ENCODE data around the gene PYHIN1. TPM values are rescaled to one million over a fixed set of nuclear protein-coding genes. Genes with fewer than 3 reads are reported as not detected.

Gene PYHIN1
- total RNA-seq, 4 donors from 2014 or later: 0.84 to 2.0 (median 1.2) TPM; not detected in 1

DNA sequence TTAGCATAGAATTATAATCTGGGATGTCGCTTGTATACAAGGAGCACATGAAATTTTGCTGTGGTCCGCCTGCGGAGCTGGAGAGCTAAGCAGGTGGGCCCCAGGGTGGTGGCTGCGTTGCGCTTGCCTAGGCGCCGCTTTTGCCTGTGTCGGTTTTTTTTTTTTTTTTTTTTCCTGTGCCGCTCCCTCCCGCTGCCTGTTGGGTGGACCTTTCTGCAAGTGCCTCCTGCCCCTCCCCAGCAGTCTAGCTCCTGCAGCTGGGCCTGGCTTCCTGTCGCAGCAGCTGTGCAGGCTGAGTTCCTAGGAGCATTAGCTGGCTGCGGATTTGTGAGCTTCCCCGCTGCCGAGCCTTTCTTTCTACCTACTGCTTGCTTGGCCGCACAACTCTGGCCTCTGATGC is 20.6 kb downstream of the PYHIN1 start:
- Histone ChIP-seq H3K27ac (no peak overlapping the region), H3K4me1 (no peaks in the 10 kb centered on the region), H3K4me3 (no peak overlapping the region), H3K9me3 (no peaks in the 10 kb centered on the region), H3K27me3 (no peaks in the 10 kb centered on the region), H3K36me3 (no peaks in the 10 kb centered on the region)
- no peak for ATAC-seq
- TF ChIP-seq, protein P1, sequence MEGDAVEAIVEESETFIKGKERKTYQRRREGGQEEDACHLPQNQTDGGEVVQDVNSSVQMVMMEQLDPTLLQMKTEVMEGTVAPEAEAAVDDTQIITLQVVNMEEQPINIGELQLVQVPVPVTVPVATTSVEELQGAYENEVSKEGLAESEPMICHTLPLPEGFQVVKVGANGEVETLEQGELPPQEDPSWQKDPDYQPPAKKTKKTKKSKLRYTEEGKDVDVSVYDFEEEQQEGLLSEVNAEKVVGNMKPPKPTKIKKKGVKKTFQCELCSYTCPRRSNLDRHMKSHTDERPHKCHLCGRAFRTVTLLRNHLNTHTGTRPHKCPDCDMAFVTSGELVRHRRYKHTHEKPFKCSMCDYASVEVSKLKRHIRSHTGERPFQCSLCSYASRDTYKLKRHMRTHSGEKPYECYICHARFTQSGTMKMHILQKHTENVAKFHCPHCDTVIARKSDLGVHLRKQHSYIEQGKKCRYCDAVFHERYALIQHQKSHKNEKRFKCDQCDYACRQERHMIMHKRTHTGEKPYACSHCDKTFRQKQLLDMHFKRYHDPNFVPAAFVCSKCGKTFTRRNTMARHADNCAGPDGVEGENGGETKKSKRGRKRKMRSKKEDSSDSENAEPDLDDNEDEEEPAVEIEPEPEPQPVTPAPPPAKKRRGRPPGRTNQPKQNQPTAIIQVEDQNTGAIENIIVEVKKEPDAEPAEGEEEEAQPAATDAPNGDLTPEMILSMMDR (IDR thresholded peaks at IDR 0.05): no peak
- TF ChIP-seq POLR2AphosphoS5 (IDR thresholded peaks at IDR 0.05): no peak
- TF ChIP-seq EP300 (IDR thresholded peaks at IDR 0.05): no peak
- 86 to 97% methylated on average over 12 to 13 of the region's 15 CpGs for WGBS, 2 donors (ENCODE audit: low coverage in 1 of 2)

DNA sequence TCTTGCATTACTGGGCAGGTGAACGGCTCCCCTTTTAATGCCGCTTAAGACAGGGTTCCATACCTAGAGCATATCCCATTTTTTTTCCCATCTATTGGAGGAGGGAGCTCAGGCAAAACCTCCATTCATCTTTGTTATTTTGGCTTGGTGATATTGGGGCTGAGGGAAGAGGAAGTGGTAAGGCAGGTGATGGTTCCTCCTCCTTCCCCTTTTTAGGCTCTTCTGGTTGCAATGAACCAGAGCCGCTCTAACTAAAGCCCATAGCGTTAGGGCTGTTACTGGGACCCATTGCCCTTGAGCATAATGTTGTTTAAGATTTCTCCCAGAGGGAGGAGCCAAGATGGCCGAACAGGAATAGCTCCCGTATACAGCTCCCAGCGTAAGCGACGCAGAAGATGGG is 21.1 kb downstream of the PYHIN1 start:
- Histone ChIP-seq H3K27me3 (no peaks in the 10 kb centered on the region), H3K9me3 (no peaks in the 10 kb centered on the region), H3K4me1 (no peaks in the 10 kb centered on the region), H3K36me3 (no peaks in the 10 kb centered on the region), H3K27ac (no peak overlapping the region), H3K4me3 (no peak overlapping the region)
- WGBS, 2 donors (ENCODE audit: low coverage in 1 of 2): 90 to 93% methylated on average over 2 to 5 of the region's 9 CpGs
- TF ChIP-seq POLR2A (IDR thresholded peaks at IDR 0.05) (no peak), EP300 (IDR thresholded peaks at IDR 0.05) (no peak), POLR2AphosphoS5 (IDR thresholded peaks at IDR 0.05) (no peak)
- TF ChIP-seq, protein P1 (IDR thresholded peaks at IDR 0.05): no peak
- no peak for ATAC-seq

DNA sequence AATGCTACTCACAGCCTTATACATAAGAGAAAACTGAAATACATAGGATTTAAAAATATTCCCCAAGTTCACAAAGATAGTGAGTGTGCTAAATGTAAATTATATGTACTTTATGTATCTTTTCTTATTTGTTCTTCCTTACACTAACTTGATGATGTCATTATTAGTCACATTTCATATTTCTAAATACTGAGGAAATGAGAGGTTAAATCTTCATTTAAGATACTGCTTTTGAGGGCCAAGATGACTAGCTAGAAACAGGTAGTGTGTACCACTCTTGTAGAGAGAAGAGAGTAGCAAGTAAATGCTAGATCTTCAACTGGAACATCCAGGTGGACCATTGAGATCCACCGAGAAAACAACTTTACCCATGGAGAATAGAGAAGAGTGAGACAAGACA is 29.8 kb downstream of the PYHIN1 start:
- no peak overlapping the region for H3K27ac ChIP-seq
- no peak overlapping the region for H3K4me3 ChIP-seq
- TF ChIP-seq POLR2A (IDR thresholded peaks at IDR 0.05) (no peak), POLR2AphosphoS5 (IDR thresholded peaks at IDR 0.05) (no peak), EP300 (IDR thresholded peaks at IDR 0.05) (no peak)
- TF ChIP-seq, protein P1 (IDR thresholded peaks at IDR 0.05): no peak
- 64 to 100% methylated on average over 1 of the region's 1 CpG for WGBS, 2 donors (ENCODE audit: low coverage in 1 of 2)
- no peaks in the 10 kb centered on the region for H3K27me3 ChIP-seq
- ATAC-seq: no peak
- H3K9me3 ChIP-seq: peaks cover 0 to 8% (median 0%) of the 10 kb centered on the region in 3 donors
- H3K4me1 ChIP-seq: no peaks in the 10 kb centered on the region
- H3K36me3 ChIP-seq: no peaks in the 10 kb centered on the region

DNA sequence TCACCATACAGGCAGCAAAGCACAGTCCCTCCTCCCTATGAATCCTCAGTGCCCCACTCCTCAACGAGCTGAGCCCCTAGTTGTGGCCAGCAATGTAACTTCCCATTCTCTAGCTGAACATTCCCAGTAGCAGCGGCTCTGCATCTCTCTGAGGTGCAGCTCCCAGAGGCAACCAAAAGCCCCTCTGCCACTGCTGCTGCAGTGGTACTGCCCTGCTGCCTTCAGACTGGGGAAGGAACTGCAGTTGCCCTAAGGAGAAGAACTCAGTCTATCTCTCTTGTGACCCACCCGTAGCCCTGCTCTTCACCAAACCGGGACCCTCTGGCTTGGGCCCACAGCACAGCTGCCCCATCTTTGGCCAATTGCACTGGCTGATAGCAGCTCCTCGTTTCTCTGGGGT is 31.6 kb downstream of the PYHIN1 start:
- 83% methylated on average over 1 of the region's 5 CpGs; no CpG with 5 or more reads in 1 of the 2 donors for WGBS, 2 donors (ENCODE audit: low coverage in 1 of 2)
- no peak for TF ChIP-seq POLR2A (IDR thresholded peaks at IDR 0.05)
- no peak for TF ChIP-seq POLR2AphosphoS5 (IDR thresholded peaks at IDR 0.05)
- TF ChIP-seq, protein P1 (IDR thresholded peaks at IDR 0.05): no peak
- no peak for TF ChIP-seq EP300 (IDR thresholded peaks at IDR 0.05)
- H3K9me3 ChIP-seq: peaks cover 0 to 12% (median 0%) of the 10 kb centered on the region in 3 donors
- H3K4me3 ChIP-seq: no peak overlapping the region
- no peaks in the 10 kb centered on the region for H3K27me3 ChIP-seq
- no peak overlapping the region for H3K27ac ChIP-seq
- no peaks in the 10 kb centered on the region for H3K4me1 ChIP-seq
- no peaks in the 10 kb centered on the region for H3K36me3 ChIP-seq
- no peak for ATAC-seq

DNA sequence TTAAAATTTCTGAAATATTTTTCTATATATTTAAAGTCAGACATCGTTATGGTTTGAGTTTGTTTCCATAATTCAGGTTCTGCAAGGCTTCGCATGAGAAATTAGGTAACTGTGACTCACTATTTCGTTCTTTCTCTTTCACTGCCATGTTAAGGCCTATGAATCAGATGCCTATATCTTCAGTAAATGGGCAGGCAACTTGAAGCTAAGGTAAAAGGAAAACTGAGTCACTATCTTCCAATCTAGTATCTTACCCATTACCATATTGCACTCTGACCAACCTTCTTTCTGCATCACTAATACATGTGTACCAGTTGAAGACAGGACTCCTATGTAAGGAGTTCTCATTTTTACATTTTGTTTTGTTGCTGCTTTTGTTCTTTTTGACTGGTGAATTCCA is 37.8 kb downstream of the PYHIN1 start:
- no peaks in the 10 kb centered on the region for H3K4me1 ChIP-seq
- no peaks in the 10 kb centered on the region for H3K36me3 ChIP-seq
- TF ChIP-seq POLR2AphosphoS5 (IDR thresholded peaks at IDR 0.05) (no peak), POLR2A (IDR thresholded peaks at IDR 0.05) (no peak), EP300 (IDR thresholded peaks at IDR 0.05) (no peak)
- TF ChIP-seq, protein P1 (IDR thresholded peaks at IDR 0.05): no peak
- no peak overlapping the region for H3K27ac ChIP-seq
- peaks cover 0 to 7% (median 0%) of the 10 kb centered on the region in 3 donors for H3K9me3 ChIP-seq
- no peaks in the 10 kb centered on the region for H3K27me3 ChIP-seq
- no peak for ATAC-seq
- H3K4me3 ChIP-seq: no peak overlapping the region
- 83 to 87% methylated on average over 3 of the region's 3 CpGs for WGBS, 2 donors (ENCODE audit: low coverage in 1 of 2)

Measured in gastroesophageal sphincter (tissue), 4 donors.